Esophagus muscularis mucosa (tissue), 4 donors: ENCODE data around the gene ADAMTS9. TPM values are rescaled to one million over a fixed set of nuclear protein-coding genes. Genes with fewer than 3 reads are reported as not detected.

Experiments
- DNase-seq: peaks from one replicate; pipeline ENCODE4 v3.0.0-alpha.2; 2017; ENCODE audit errors: extremely low spot score
- H3K27ac ChIP-seq, 4 donors: fragments of 200-600 bp; sonication (generic); replicated peaks in 1 of 4; 1 replicate in 3 of 4; 2 replicates in 1 of 4; pipeline ENCODE4 v1.5.1; 2016 to 2019; ENCODE audit warnings: mild to moderate bottlenecking in 1 of 4
- H3K27me3 ChIP-seq, 4 donors: fragments of 200-600 bp; sonication (generic); one replicate each; pipeline versions ENCODE4 v1.5.1 to v1.6.0; 2016 to 2019
- H3K36me3 ChIP-seq, 4 donors: fragments of 200-600 bp; sonication (generic); one replicate each; pipeline ENCODE4 v1.5.1; 2016 to 2019
- H3K4me1 ChIP-seq, 4 donors: fragments of 200-600 bp; sonication (generic); one replicate each; pipeline ENCODE4 v1.5.1; 2016 to 2019
- H3K4me3 ChIP-seq, 4 donors: fragments of 200-600 bp; sonication (generic); 1 replicate in 2 of 4; 2 replicates in 2 of 4; pipeline ENCODE4 v1.5.1; 2016 to 2019; ENCODE audit warnings: mild to moderate bottlenecking in 4 of 4, moderate library complexity in 1 of 4
- H3K9me3 ChIP-seq, 4 donors: fragments of 200-600 bp; sonication (generic); 1 replicate in 3 of 4; 2 replicates in 1 of 4; pipeline ENCODE4 v1.5.1; 2016 to 2019
- CTCF ChIP-seq, 3 experiments: fragments of 200-600 bp in 2 of 3; fragments of 450-650 bp in 1 of 3; sonication (generic) in 2 of 3; IDR thresholded peaks; one replicate each; pipeline ENCODE4 v1.5.1; 2017 to 2019; ENCODE audit warnings: antibody characterized with exemption in 3 of 3, mild to moderate bottlenecking in 2 of 3, moderate library complexity in 1 of 3
- EP300 ChIP-seq: sonication (generic); formaldehyde crosslinking; IDR thresholded peaks from one replicate; pipeline ENCODE4 v1.6.1; 2017; ENCODE audit warnings: antibody characterized with exemption
- POLR2A ChIP-seq: fragments of 450-650 bp; IDR thresholded peaks from one replicate; pipeline ENCODE4 v1.6.1; 2017; ENCODE audit warnings: antibody characterized with exemption, moderate library complexity, mild to moderate bottlenecking, low read depth
- POLR2AphosphoS5 ChIP-seq, 2 donors: sonication (generic); formaldehyde crosslinking; IDR thresholded peaks; one replicate each; pipeline ENCODE4 v1.6.1; 2017; ENCODE audit warnings: antibody characterized with exemption in 2 of 2
- WGBS: methylation state at CpG from one replicate; pipeline ENCODE4 v1.1.5; 2018; 5-methylcytosine and 5-hydroxymethylcytosine counted together
- intact Hi-C: fragments of 100-400 bp; cut with DNase I; formaldehyde crosslinking; loops from one replicate; pipeline ENCODE4 v1.15.1; 2023
- total RNA-seq, 4 donors: library from RNA; depleted of rRNA; stranded (reverse); fragments of >200 nt; gene quantifications; one replicate each; pipeline versions ENCODE4 v1.1.0 to v1.2.1, GENCODE V29; 2016

Gene ADAMTS9
- total RNA-seq, 4 donors from 2014 or later, result 45.3 to 142 (median 56.6) TPM

GRCh38 chr3:64505419-64505818 is 182.4 kb downstream of the ADAMTS9 start:
- Histone ChIP-seq H3K4me1 (peaks cover 0 to 4% (median 2%) of the 10 kb centered on the region in 4 donors), H3K27ac (no peak overlapping the region), H3K36me3 (no peaks in the 10 kb centered on the region), H3K9me3 (no peaks in the 10 kb centered on the region), H3K4me3 (no peak overlapping the region), H3K27me3 (no peaks in the 10 kb centered on the region)
- intact Hi-C loops, result no loop called here
- no peak for DNase-seq
- 63% methylated on average over 7 of the region's 7 CpGs for WGBS
- TF ChIP-seq POLR2A, result no peak
- TF ChIP-seq POLR2AphosphoS5 (IDR thresholded peaks at IDR 0.05), result no peak
- TF ChIP-seq CTCF (IDR thresholded peaks at IDR 0.05), result no peak
- TF ChIP-seq EP300, result no peak

GRCh38 chr3:64502284-64502683 is 185.5 kb downstream of the ADAMTS9 start:
- Histone ChIP-seq H3K4me1 (peaks cover 0 to 4% (median 2%) of the 10 kb centered on the region in 4 donors), H3K27me3 (no peaks in the 10 kb centered on the region), H3K4me3 (no peak overlapping the region), H3K36me3 (no peaks in the 10 kb centered on the region), H3K9me3 (no peaks in the 10 kb centered on the region), H3K27ac (no peak overlapping the region)
- no peak for TF ChIP-seq CTCF (IDR thresholded peaks at IDR 0.05)
- TF ChIP-seq EP300, result no peak
- TF ChIP-seq POLR2AphosphoS5 (IDR thresholded peaks at IDR 0.05), result no peak
- no peak for TF ChIP-seq POLR2A
- peak; percentile 53 for DNase-seq
- intact Hi-C loops, result no loop called here
- WGBS, result 92% methylated on average over 1 of the region's 1 CpG

- intact Hi-C loops, result no loop called here
- peaks cover 0 to 4% (median 2%) of the 10 kb centered on the region in 4 donors for H3K4me1 ChIP-seq
- no peak overlapping the region for H3K4me3 ChIP-seq
- H3K36me3 ChIP-seq, result no peaks in the 10 kb centered on the region
- TF ChIP-seq POLR2A, result no peak
- TF ChIP-seq CTCF (IDR thresholded peaks at IDR 0.05), result no peak
- no peak for TF ChIP-seq EP300
- TF ChIP-seq POLR2AphosphoS5 (IDR thresholded peaks at IDR 0.05), result no peak
- no peak overlapping the region for H3K27ac ChIP-seq
- 47% methylated on average over 8 of the region's 8 CpGs for WGBS
- H3K27me3 ChIP-seq, result no peaks in the 10 kb centered on the region
- DNase-seq, result no peak
- no peaks in the 10 kb centered on the region for H3K9me3 ChIP-seq
Measured at GRCh38 chr3:64501298-64501906, 186.4 kb downstream of the ADAMTS9 start.

GRCh38 chr3:64496786-64497490 is 190.9 kb downstream of the ADAMTS9 start:
- 87% methylated on average over 5 of the region's 5 CpGs for WGBS
- TF ChIP-seq POLR2AphosphoS5 (IDR thresholded peaks at IDR 0.05) (no peak), POLR2A (no peak), CTCF (IDR thresholded peaks at IDR 0.05) (no peak), EP300 (no peak)
- no peaks in the 10 kb centered on the region for H3K36me3 ChIP-seq
- no peaks in the 10 kb centered on the region for H3K9me3 ChIP-seq
- intact Hi-C loops, result no loop called here
- H3K4me3 ChIP-seq, result no peak overlapping the region
- H3K4me1 ChIP-seq, result peaks cover 0 to 16% (median 14%) of the 10 kb centered on the region in 4 donors
- H3K27me3 ChIP-seq, result no peaks in the 10 kb centered on the region
- no peak overlapping the region for H3K27ac ChIP-seq
- no peak for DNase-seq
